Measurements from ENCODE around the gene CACNA2D2. TPM values are rescaled to one million over a fixed set of nuclear protein-coding genes. Genes with fewer than 3 reads are reported as not detected.
A peak's percentile ranks its signal among the peaks of the same experiment; 100 is the strongest.

The CACNA2D2 gene
- total RNA-seq, 1 donor from 2014 or later: 0.23 TPM

- H3K36me3 Mint-ChIP-seq (ENCODE audit: low read depth): peaks cover 18% of the 10 kb centered on the region
- no peak overlapping the region for H3K4me3 Mint-ChIP-seq
- peak overlapping the region; percentile 29 for H3K27ac Mint-ChIP-seq
- no peaks in the 10 kb centered on the region for H3K9me3 Mint-ChIP-seq
- peak; percentile 68 for DNase-seq
- intact Hi-C loops (cut with micrococcal nuclease): no loop called here
- no peaks in the 10 kb centered on the region for H3K27me3 Mint-ChIP-seq
- peaks cover 40% of the 10 kb centered on the region for H3K4me1 Mint-ChIP-seq
Measured at GRCh38 chr3:50342813-50343633, 160.4 kb downstream of the CACNA2D2 start.

GRCh38 chr3:50341996-50342650 is 161.3 kb downstream of the CACNA2D2 start:
- H3K4me1 Mint-ChIP-seq: peaks cover 39% of the 10 kb centered on the region
- peaks cover 17% of the 10 kb centered on the region for H3K36me3 Mint-ChIP-seq (ENCODE audit: low read depth)
- H3K9me3 Mint-ChIP-seq: no peaks in the 10 kb centered on the region
- peak; percentile 63 for DNase-seq
- no peaks in the 10 kb centered on the region for H3K27me3 Mint-ChIP-seq
- peak overlapping the region; percentile 54 for H3K4me3 Mint-ChIP-seq
- intact Hi-C loops (cut with micrococcal nuclease): no loop called here
- H3K27ac Mint-ChIP-seq: peak overlapping the region; percentile 19

- peaks cover 19% of the 10 kb centered on the region for H3K36me3 Mint-ChIP-seq (ENCODE audit: low read depth)
- peak overlapping the region; percentile 85 for H3K4me3 Mint-ChIP-seq
- peak overlapping the region; percentile 94 for H3K27ac Mint-ChIP-seq
- H3K9me3 Mint-ChIP-seq: no peaks in the 10 kb centered on the region
- intact Hi-C loops (cut with micrococcal nuclease): no loop called here
- H3K27me3 Mint-ChIP-seq: no peaks in the 10 kb centered on the region
- no peak for DNase-seq
- H3K4me1 Mint-ChIP-seq: peaks cover 39% of the 10 kb centered on the region
Measured at GRCh38 chr3:50341537-50341936, 161.9 kb downstream of the CACNA2D2 start.

- Mint-ChIP-seq H3K9me3 (no peaks in the 10 kb centered on the region), H3K4me3 (peak within 1 kb of the TSS; percentile 85), H3K4me1 (peaks cover 42% of the 10 kb centered on the region), H3K27me3 (no peaks in the 10 kb centered on the region), H3K27ac (peak within 1 kb of the TSS; percentile 99), H3K36me3 (ENCODE audit: low read depth) (peaks cover 28% of the 10 kb centered on the region)
- intact Hi-C loops (cut with micrococcal nuclease): loop anchor here (1.0 kb wide), 1 partner anchor 10 kb away; the partner anchor contains the start of genes CYB561D2 and NPRL2
- peak; percentile 94 for DNase-seq
Measured at GRCh38 chr3:50340448-50341329, 162.7 kb downstream of the CACNA2D2 start, which contains the start of gene RASSF1. TSS of gene RASSF1 (minus strand) at chr3:50340836. CDS start at chr3:50340805, 31 bp downstream.

GRCh38 chr3:50340147-50340447 is 163.3 kb downstream of the CACNA2D2 start:
- intact Hi-C loops (cut with micrococcal nuclease): loop anchor here (1.0 kb wide), 1 partner anchor 10 kb away; the partner anchor contains the start of genes CYB561D2 and NPRL2
- H3K27ac Mint-ChIP-seq: peak overlapping the region; percentile 99

GRCh38 chr3:50339485-50340146 is 163.8 kb downstream of the CACNA2D2 start:
- peak overlapping the region; percentile 85 for H3K4me3 Mint-ChIP-seq
- H3K9me3 Mint-ChIP-seq: no peaks in the 10 kb centered on the region
- intact Hi-C loops (cut with micrococcal nuclease): loop anchor here (1.0 to 5.0 kb wide), 4 partner anchors 11 to 273 kb away; partner anchors contain the start of genes C3orf18, CISH, CYB561D2 and GNAI2
- no peaks in the 10 kb centered on the region for H3K27me3 Mint-ChIP-seq
- H3K27ac Mint-ChIP-seq: peak overlapping the region; percentile 99
- no peak for DNase-seq
- peaks cover 32% of the 10 kb centered on the region for H3K36me3 Mint-ChIP-seq (ENCODE audit: low read depth)
- peaks cover 47% of the 10 kb centered on the region for H3K4me1 Mint-ChIP-seq

More at GRCh38 chr3:50340147-50340447, 163.3 kb downstream of the CACNA2D2 start:
- no peaks in the 10 kb centered on the region for H3K9me3 Mint-ChIP-seq
- H3K4me3 Mint-ChIP-seq: peak overlapping the region; percentile 85
- no peaks in the 10 kb centered on the region for H3K27me3 Mint-ChIP-seq
- peaks cover 31% of the 10 kb centered on the region for H3K36me3 Mint-ChIP-seq (ENCODE audit: low read depth)
- DNase-seq: no peak
- peaks cover 46% of the 10 kb centered on the region for H3K4me1 Mint-ChIP-seq

GRCh38 chr3:50338965-50339364 is 164.5 kb downstream of the CACNA2D2 start:
- DNase-seq: peak; percentile 64
- H3K27ac Mint-ChIP-seq: peak overlapping the region; percentile 99
- intact Hi-C loops (cut with micrococcal nuclease): loop anchor here (5.0 kb wide), 3 partner anchors 102 to 273 kb away; partner anchors contain the start of genes C3orf18, CISH, GNAI2 and HEMK1
- H3K27me3 Mint-ChIP-seq: no peaks in the 10 kb centered on the region
- H3K4me1 Mint-ChIP-seq: peaks cover 53% of the 10 kb centered on the region
- peaks cover 38% of the 10 kb centered on the region for H3K36me3 Mint-ChIP-seq (ENCODE audit: low read depth)
- peak overlapping the region; percentile 85 for H3K4me3 Mint-ChIP-seq
- no peaks in the 10 kb centered on the region for H3K9me3 Mint-ChIP-seq

- Mint-ChIP-seq H3K27me3 (no peaks in the 10 kb centered on the region), H3K4me3 (peak overlapping the region; percentile 85), H3K36me3 (ENCODE audit: low read depth) (peaks cover 43% of the 10 kb centered on the region), H3K27ac (peak overlapping the region; percentile 99), H3K9me3 (no peaks in the 10 kb centered on the region), H3K4me1 (peaks cover 54% of the 10 kb centered on the region)
- intact Hi-C loops (cut with micrococcal nuclease): loop anchor here (1.0 to 5.0 kb wide), 8 partner anchors 9 to 275 kb away; partner anchors contain the start of genes C3orf18, CISH, GNAI2 and HEMK1
- DNase-seq: peak; percentile 99
Measured at GRCh38 chr3:50337175-50337861, 166.1 kb downstream of the CACNA2D2 start.

GRCh38 chr3:50336452-50337174 is 166.8 kb downstream of the CACNA2D2 start:
- intact Hi-C loops (cut with micrococcal nuclease): loop anchor here (1.0 to 5.0 kb wide), 8 partner anchors 8 to 276 kb away; partner anchors contain the start of genes C3orf18, CISH, GNAI2 and HEMK1
- H3K4me3 Mint-ChIP-seq: peak overlapping the region; percentile 85

GRCh38 chr3:50334339-50335075 is 168.9 kb downstream of the CACNA2D2 start:
- H3K27me3 Mint-ChIP-seq: no peaks in the 10 kb centered on the region
- H3K27ac Mint-ChIP-seq: peak overlapping the region; percentile 87
- peaks cover 65% of the 10 kb centered on the region for H3K36me3 Mint-ChIP-seq (ENCODE audit: low read depth)
- peak overlapping the region; percentile 71 for H3K4me3 Mint-ChIP-seq
- peaks cover 43% of the 10 kb centered on the region for H3K4me1 Mint-ChIP-seq
- H3K9me3 Mint-ChIP-seq: no peaks in the 10 kb centered on the region
- intact Hi-C loops (cut with micrococcal nuclease): loop anchor here (5.0 kb wide), 3 partner anchors 97 to 278 kb away; partner anchors contain the start of genes C3orf18, CISH, GNAI2 and HEMK1
- DNase-seq: no peak

More at GRCh38 chr3:50336452-50337174, 166.8 kb downstream of the CACNA2D2 start:
- no peak for DNase-seq
- Mint-ChIP-seq H3K4me1 (peaks cover 53% of the 10 kb centered on the region), H3K9me3 (no peaks in the 10 kb centered on the region), H3K36me3 (ENCODE audit: low read depth) (peaks cover 48% of the 10 kb centered on the region), H3K27me3 (no peaks in the 10 kb centered on the region), H3K27ac (peak overlapping the region; percentile 99)

- peak overlapping the region; percentile 87 for H3K27ac Mint-ChIP-seq
- H3K36me3 Mint-ChIP-seq (ENCODE audit: low read depth): peaks cover 61% of the 10 kb centered on the region
- H3K4me3 Mint-ChIP-seq: peak overlapping the region; percentile 71
- peaks cover 38% of the 10 kb centered on the region for H3K4me1 Mint-ChIP-seq
- intact Hi-C loops (cut with micrococcal nuclease): no loop called here
- no peak for DNase-seq
- H3K27me3 Mint-ChIP-seq: no peaks in the 10 kb centered on the region
- no peaks in the 10 kb centered on the region for H3K9me3 Mint-ChIP-seq
Measured at GRCh38 chr3:50333744-50334328, 169.6 kb downstream of the CACNA2D2 start.

Measured in activated CD4-positive, alpha-beta T cell treated with anti-CD3 and anti-CD28 coated beads, Interleukin-2, amount 10 ng/mL, durations not matched to agents 24 days and 14 days (primary cell).